Aorta (tissue), 5 donors: Measurements from ENCODE around the gene PLIN4. TPM values are rescaled to one million over a fixed set of nuclear protein-coding genes. Genes with fewer than 3 reads are reported as not detected.
A peak's percentile ranks its signal among the peaks of the same experiment; 100 is the strongest.
"Not testable (repeated sequence)": the region's sequence is repeated elsewhere in the genome, so short reads cannot be mapped to it uniquely, and the experiment has no call there.

Source experiments
- ATAC-seq: fragments of 200-7000 bp; cut with Tn5 transposase; one replicate; pipeline ENCODE4 v1.9.1; 2022; ENCODE audit warnings: moderate library complexity; ENCODE audit not compliant: low FRiP score
- DNase-seq, 2 donors: peaks; one replicate each; pipeline ENCODE4 v3.0.0-alpha.2; 2020
- H3K27ac ChIP-seq, 2 donors: one replicate each; pipeline ENCODE4 v1.5.1; 2013; ENCODE audit warnings: low read length in 2 of 2, mild to moderate bottlenecking in 2 of 2, moderate library complexity in 2 of 2, control low read depth in 1 of 2, inconsistent platforms in 1 of 2, low read depth in 1 of 2
- H3K27me3 ChIP-seq, 2 donors: one replicate each; pipeline ENCODE4 v1.6.1; 2013; ENCODE audit warnings: control low read depth in 1 of 2, low read length in 1 of 2, mild to moderate bottlenecking in 1 of 2, moderate library complexity in 1 of 2; ENCODE audit not compliant: insufficient read depth in 2 of 2, control insufficient read depth in 1 of 2
- H3K36me3 ChIP-seq, 2 donors: one replicate each; pipeline ENCODE4 v1.6.1; 2013; ENCODE audit warnings: control low read depth in 1 of 2, low read length in 1 of 2, mild to moderate bottlenecking in 1 of 2; ENCODE audit not compliant: insufficient read depth in 2 of 2, control insufficient read depth in 1 of 2
- H3K4me1 ChIP-seq, 2 donors: one replicate each; pipeline ENCODE4 v1.6.1; 2013; ENCODE audit warnings: low read length in 2 of 2, control low read depth in 1 of 2, mild to moderate bottlenecking in 1 of 2, moderate library complexity in 1 of 2; ENCODE audit not compliant: insufficient read depth in 2 of 2, control insufficient read depth in 1 of 2
- H3K4me3 ChIP-seq, 2 donors: one replicate each; pipeline ENCODE4 v1.5.1; 2013; ENCODE audit warnings: low read length in 2 of 2, control low read depth in 1 of 2, mild to moderate bottlenecking in 1 of 2
- H3K9me3 ChIP-seq: one replicate; pipeline ENCODE4 v1.6.1; 2013; ENCODE audit warnings: mild to moderate bottlenecking, low read length; ENCODE audit not compliant: control insufficient read depth
- WGBS, 2 donors: extraction: QIAGEN DNeasy Blood & Tissue Kit; methylation state at CpG; one replicate each; pipeline ENCODE4 v1.1.7; 2013; 5-methylcytosine and 5-hydroxymethylcytosine counted together
- intact Hi-C, 2 donors: fragments of 100-400 bp; cut with DNase I; formaldehyde crosslinking; loops; one replicate each; pipeline versions ENCODE4 v1.14.2 to v1.15.0; 2022
- polyA plus RNA-seq, 2 donors: library from polyadenylated mRNA; stranded (reverse); fragments of 200-250 nt; gene quantifications; one replicate each; pipeline ENCODE4 v1.2.3, GENCODE V29; 2013
- total RNA-seq, 2 donors: library from RNA; stranded (reverse); fragmentation: NEBNext Ultra II Directional; extraction: Animal tissue kit (Norgen Biotek cat#: 25700); gene quantifications; one replicate each; pipeline ENCODE4 v1.2.1, GENCODE V29; 2021
- donor health status: healthy with polysubstance abuse.
- donor health status: Bipolar disorder and iron deficiency.
- donor health status: DM: no; HTN: no; CAD: no.
- donor health status: DM: no; HTN: no; CAD: no.
- donor health status: DM: yes; HTN: yes; CAD: no.

Gene PLIN4
- total and polyA plus RNA-seq, 4 donors = 0.61 to 7.4 (median 3.2) TPM

GRCh38 chr19:4531562-4532165, 13.4 kb upstream of the PLIN4 start:
- no peak overlapping the region for H3K4me3 ChIP-seq
- H3K27ac ChIP-seq = no peak overlapping the region
- ATAC-seq (no peak), DNase-seq (no peak)
- 71 to 74% methylated on average over 26 to 28 of the region's 28 CpGs for WGBS, 2 donors
- intact Hi-C loops = no loop called here
- no peaks in the 10 kb centered on the region for H3K27me3 ChIP-seq
- no peaks in the 10 kb centered on the region for H3K36me3 ChIP-seq
- no peaks in the 10 kb centered on the region for H3K4me1 ChIP-seq
- no peaks in the 10 kb centered on the region for H3K9me3 ChIP-seq

- Histone ChIP-seq H3K27me3 (no peaks in the 10 kb centered on the region), H3K27ac (no peak overlapping the region), H3K4me1 (no peaks in the 10 kb centered on the region), H3K36me3 (no peaks in the 10 kb centered on the region), H3K9me3 (no peaks in the 10 kb centered on the region), H3K4me3 (no peak overlapping the region)
- WGBS, 2 donors = 75 to 77% methylated on average over 13 to 14 of the region's 14 CpGs
- intact Hi-C loops = loop anchor here in 1 of 2 donors (10.0 kb wide), 1 partner anchor 265 kb away; no protein-coding TSS in a partner anchor
- ATAC-seq (no peak), DNase-seq (no peak)
Observed at GRCh38 chr19:4529924-4530522, 11.7 kb upstream of the PLIN4 start.

GRCh38 chr19:4528843-4529242, 10.6 kb upstream of the PLIN4 start:
- no peak for DNase-seq
- Histone ChIP-seq H3K36me3 (no peaks in the 10 kb centered on the region), H3K9me3 (no peaks in the 10 kb centered on the region), H3K27me3 (no peaks in the 10 kb centered on the region), H3K27ac (no peak overlapping the region), H3K4me3 (no peak overlapping the region), H3K4me1 (no peaks in the 10 kb centered on the region)
- no peak for ATAC-seq
- WGBS, 2 donors = 76 to 78% methylated on average over 15 of the region's 15 CpGs
- intact Hi-C loops = loop anchor here in 1 of 2 donors (10.0 kb wide), 1 partner anchor 264 kb away; no protein-coding TSS in a partner anchor

- not testable (repeated sequence) for H3K27me3 ChIP-seq, H3K4me3 ChIP-seq, H3K9me3 ChIP-seq, ATAC-seq, H3K4me1 ChIP-seq, H3K36me3 ChIP-seq, DNase-seq, H3K27ac ChIP-seq
- intact Hi-C loops = loop anchor here in 1 of 2 donors (10.0 kb wide), 1 partner anchor 263 kb away; no protein-coding TSS in a partner anchor
- 88 to 92% methylated on average over 8 of the region's 8 CpGs for WGBS, 2 donors
Observed at GRCh38 chr19:4527377-4527776, 9.1 kb upstream of the PLIN4 start.

- Histone ChIP-seq H3K9me3 (no peaks in the 10 kb centered on the region), H3K27ac (no peak overlapping the region), H3K27me3 (no peaks in the 10 kb centered on the region), H3K36me3 (no peaks in the 10 kb centered on the region), H3K4me1 (no peaks in the 10 kb centered on the region), H3K4me3 (no peak overlapping the region)
- 77 to 82% methylated on average over 23 of the region's 23 CpGs for WGBS, 2 donors
- DNase-seq (no peak), ATAC-seq (no peak)
- intact Hi-C loops = loop anchor here in 1 of 2 donors (10.0 kb wide), 1 partner anchor 261 kb away; no protein-coding TSS in a partner anchor
Observed at GRCh38 chr19:4525563-4526002, 7.3 kb upstream of the PLIN4 start.

GRCh38 chr19:4524808-4525562, 6.7 kb upstream of the PLIN4 start:
- intact Hi-C loops = loop anchor here (5.0 to 10.0 kb wide), 2 partner anchors 258 to 260 kb away; no protein-coding TSS in a partner anchor
- no peak overlapping the region for H3K27ac ChIP-seq
- peak in 1 of 2 donors; percentile 88 for DNase-seq
- H3K36me3 ChIP-seq = no peaks in the 10 kb centered on the region
- no peak overlapping the region for H3K4me3 ChIP-seq
- no peaks in the 10 kb centered on the region for H3K27me3 ChIP-seq
- no peaks in the 10 kb centered on the region for H3K4me1 ChIP-seq
- 67 to 68% methylated on average over 23 of the region's 23 CpGs for WGBS, 2 donors
- no peaks in the 10 kb centered on the region for H3K9me3 ChIP-seq
- ATAC-seq = peak; percentile 65

- H3K36me3 ChIP-seq = no peaks in the 10 kb centered on the region
- no peaks in the 10 kb centered on the region for H3K9me3 ChIP-seq
- intact Hi-C loops = loop anchor here (5.0 to 10.0 kb wide), 2 partner anchors 256 to 259 kb away; no protein-coding TSS in a partner anchor
- no peak for ATAC-seq
- DNase-seq = no peak
- 76 to 77% methylated on average over 51 to 53 of the region's 53 CpGs for WGBS, 2 donors
- H3K27me3 ChIP-seq = no peaks in the 10 kb centered on the region
- no peak overlapping the region for H3K4me3 ChIP-seq
- H3K27ac ChIP-seq = no peak overlapping the region
- H3K4me1 ChIP-seq = no peaks in the 10 kb centered on the region
Observed at GRCh38 chr19:4523306-4524110, 5.2 kb upstream of the PLIN4 start.
